ENCODE data around the gene RPS6KA5.

- TF ChIP-seq, protein P1, sequence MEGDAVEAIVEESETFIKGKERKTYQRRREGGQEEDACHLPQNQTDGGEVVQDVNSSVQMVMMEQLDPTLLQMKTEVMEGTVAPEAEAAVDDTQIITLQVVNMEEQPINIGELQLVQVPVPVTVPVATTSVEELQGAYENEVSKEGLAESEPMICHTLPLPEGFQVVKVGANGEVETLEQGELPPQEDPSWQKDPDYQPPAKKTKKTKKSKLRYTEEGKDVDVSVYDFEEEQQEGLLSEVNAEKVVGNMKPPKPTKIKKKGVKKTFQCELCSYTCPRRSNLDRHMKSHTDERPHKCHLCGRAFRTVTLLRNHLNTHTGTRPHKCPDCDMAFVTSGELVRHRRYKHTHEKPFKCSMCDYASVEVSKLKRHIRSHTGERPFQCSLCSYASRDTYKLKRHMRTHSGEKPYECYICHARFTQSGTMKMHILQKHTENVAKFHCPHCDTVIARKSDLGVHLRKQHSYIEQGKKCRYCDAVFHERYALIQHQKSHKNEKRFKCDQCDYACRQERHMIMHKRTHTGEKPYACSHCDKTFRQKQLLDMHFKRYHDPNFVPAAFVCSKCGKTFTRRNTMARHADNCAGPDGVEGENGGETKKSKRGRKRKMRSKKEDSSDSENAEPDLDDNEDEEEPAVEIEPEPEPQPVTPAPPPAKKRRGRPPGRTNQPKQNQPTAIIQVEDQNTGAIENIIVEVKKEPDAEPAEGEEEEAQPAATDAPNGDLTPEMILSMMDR (IDR thresholded peaks at IDR 0.05; ENCODE audit: insufficient read depth, low read depth, low read length) = no peak
- no peak for TF ChIP-seq EZH2 (IDR thresholded peaks at IDR 0.05; ENCODE audit: insufficient read depth, low read length)
Measured at GRCh38 chr14:90907178-90907577, 153.3 kb downstream of the RPS6KA5 start.

Data from astrocyte (in vitro differentiated cells and primary cell).